Erythroblast (primary cell): ENCODE measurements around the gene WFIKKN2.

Source experiments
- GATA1 ChIP-seq: IDR thresholded peaks from 2 replicates; pipeline ENCODE4 v1.6.1; 2011; ENCODE audit warnings: low read depth, mild to moderate bottlenecking, control low read depth, low read length, moderate library complexity
- POLR2A ChIP-seq: IDR thresholded peaks from 2 replicates; pipeline ENCODE4 v1.6.1; 2011; ENCODE audit warnings: mild to moderate bottlenecking, low read length

DNA sequence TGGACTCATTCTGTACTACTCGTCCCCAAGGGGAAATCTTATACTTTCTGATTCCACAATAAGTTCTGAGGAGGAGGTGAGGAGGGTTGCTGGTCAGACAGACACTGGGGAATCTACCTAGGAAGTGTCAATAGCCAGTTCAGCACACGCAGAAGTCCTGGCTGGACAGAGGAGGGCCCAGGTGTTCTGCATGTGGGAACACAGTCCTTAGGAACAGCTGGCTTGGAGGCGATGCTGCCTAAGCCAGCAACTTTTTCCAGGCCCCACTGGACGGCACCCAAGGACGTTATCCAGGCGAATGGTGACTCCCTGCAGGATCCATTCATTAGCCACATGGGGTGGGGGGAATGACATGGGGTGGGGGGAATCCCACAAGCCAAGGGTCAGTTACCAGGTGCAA is 29.9 kb upstream of the WFIKKN2 start:
- TF ChIP-seq POLR2A = no peak
- TF ChIP-seq GATA1 = no peak
